GM21381 (cell line): Measurements from ENCODE around the gene CNTNAP1.

ENCODE experiments used
- ATAC-seq: cut with Tn5 transposase; IDR thresholded peaks from one replicate; pipeline ENCODE4 v1.9.1; 2021; ENCODE audit warnings: mild to moderate bottlenecking, moderate library complexity; ENCODE audit not compliant: unreplicated experiment

CNTNAP1 gene

DNA sequence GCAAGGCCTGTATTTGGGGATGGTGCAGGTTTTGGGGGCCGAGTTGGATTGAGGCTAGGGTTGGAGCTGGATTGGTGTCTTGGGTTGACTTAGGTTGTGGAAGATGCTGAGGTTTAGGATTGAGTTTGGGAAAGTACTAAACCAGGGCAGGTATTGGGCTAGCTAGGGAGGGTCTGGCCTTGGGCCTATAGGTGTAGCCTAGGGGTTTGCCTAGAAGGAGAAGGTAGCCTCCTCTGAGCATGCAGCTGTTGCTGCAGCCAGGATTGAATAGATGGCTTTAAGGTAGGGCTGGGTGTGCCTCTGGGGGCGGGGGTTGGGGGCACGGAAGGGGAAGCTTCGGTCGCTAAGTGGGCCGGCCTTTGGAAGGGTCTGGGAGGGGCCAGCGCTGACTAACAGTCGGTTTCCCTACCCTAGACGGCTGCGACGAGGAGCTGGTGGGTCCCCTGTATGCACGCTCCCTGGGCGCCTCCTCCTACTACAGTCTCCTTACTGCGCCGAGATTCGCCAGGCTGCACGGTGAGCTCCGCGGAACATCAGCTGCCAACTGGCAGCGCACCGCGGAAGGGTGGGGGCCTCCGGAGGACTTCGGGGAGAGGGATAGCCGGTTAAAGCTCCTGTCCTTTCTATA is 1.2 kb downstream of the CNTNAP1 start:
- no peak for ATAC-seq

GRCh38 chr17:42684929-42685556 is 2.7 kb downstream of the CNTNAP1 start:
- no peak for ATAC-seq

DNA sequence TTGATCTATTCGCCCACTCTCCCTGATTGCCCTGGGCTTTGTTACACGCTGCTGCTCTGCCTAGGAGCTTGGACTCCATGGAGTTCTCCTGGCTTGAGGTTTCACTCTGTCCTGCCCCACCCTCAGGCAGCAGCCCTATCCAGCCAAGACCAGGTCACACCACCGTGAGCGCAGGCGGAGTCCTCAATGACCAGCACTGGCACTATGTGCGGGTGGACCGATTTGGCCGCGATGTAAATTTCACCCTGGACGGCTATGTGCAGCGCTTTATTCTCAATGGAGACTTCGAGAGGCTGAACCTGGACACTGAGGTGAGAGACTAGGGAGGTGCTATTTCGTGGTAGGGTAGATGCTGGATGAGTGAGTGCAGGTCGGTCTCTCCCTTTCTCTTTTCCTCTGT is 3.5 kb downstream of the CNTNAP1 start:
- ATAC-seq: no peak

DNA sequence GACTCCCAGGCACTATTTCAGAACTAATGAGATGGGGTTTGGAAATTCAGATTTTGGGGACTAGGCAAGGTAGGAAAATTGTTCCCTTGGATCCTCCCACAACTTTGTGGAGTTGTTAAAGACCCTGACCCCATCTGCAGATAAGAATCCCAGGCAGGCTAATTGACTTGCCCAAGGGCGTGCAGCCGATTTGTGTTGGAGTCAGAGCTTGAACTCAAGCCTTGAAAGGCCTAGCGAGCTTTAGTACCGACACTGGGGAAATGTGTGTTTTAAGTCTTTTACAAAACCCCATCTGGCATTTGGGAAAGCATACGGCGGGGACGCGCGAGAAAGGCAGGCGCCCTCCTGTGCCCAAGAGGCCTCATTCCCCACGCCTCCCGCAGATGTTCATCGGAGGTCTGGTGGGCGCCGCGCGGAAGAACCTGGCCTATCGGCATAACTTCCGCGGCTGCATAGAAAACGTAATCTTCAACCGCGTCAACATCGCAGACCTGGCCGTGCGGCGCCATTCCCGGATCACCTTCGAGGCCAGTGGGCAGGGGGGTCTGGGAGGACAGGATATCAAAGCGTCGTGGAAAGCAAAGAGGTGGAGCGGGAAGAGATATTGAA is 4.3 kb downstream of the CNTNAP1 start:
- no peak for ATAC-seq

DNA sequence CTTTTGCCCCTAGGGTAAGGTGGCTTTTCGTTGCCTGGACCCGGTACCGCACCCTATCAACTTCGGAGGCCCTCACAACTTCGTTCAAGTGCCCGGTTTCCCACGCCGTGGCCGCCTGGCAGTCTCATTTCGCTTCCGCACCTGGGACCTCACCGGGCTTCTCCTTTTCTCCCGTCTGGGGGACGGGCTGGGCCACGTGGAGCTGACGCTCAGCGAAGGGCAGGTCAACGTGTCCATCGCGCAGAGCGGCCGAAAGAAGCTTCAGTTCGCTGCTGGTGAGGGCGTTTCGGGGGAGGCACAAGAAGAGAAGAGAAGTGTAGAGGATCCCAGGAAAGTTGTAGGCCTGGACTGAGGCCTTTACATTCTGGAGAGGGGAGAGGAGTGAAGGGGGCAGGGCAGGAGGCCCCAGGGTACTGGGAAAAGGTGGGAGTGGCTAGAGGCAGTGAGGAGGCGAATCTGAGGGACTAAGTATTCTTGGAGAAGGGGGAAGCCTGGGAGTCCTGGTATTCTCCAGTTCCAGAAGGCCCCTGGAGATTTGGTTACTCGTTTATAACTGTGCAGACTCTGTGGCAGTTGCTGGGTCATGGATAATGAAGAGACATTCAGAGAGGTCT is 5.5 kb downstream of the CNTNAP1 start:
- no peak for ATAC-seq

GRCh38 chr17:42690596-42690995 is 8.3 kb downstream of the CNTNAP1 start:
- no peak for ATAC-seq

DNA sequence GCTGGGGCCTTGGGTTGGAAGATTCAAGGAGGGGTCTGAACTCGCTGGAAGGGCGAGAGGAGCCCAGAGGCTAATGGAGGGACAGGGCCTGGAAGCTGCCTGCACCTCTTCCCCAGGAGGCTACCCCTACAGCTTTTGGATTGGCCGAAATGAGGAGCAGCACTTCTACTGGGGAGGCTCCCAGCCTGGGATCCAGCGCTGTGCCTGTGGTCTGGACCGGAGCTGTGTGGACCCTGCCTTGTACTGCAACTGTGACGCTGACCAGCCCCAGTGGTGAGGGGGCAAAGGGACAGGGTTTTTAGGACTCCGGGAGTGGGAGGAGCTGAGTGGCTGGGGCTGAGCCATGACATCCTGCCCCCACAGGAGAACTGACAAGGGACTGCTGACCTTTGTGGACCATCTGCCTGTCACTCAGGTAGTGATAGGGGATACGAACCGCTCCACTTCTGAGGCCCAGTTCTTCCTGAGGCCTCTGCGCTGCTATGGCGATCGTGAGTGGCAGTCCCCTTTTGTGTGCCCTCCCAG is 8.8 kb downstream of the CNTNAP1 start:
- ATAC-seq: no peak

DNA sequence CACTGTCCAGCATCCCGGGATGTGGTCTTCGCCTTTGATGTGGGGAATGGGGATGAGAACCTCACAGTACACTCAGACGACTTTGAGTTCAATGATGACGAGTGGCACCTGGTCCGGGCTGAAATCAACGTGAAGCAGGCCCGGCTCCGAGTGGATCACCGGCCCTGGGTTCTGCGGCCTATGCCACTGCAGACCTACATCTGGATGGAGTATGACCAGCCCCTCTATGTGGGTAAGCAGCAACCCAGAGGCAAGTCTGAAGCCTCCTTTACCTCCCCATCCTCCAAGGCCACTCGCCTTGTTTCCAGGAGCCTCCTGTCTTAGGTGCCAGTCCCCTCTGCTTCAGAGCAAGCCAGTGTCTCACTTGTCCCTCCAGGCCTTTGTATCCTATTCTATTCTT is 10.2 kb downstream of the CNTNAP1 start:
- ATAC-seq: no peak

- no peak for ATAC-seq
Observed at GRCh38 chr17:42694524-42694923, 12.2 kb downstream of the CNTNAP1 start.

- ATAC-seq: no peak
Observed at GRCh38 chr17:42695500-42695899, 13.2 kb downstream of the CNTNAP1 start.

GRCh38 chr17:42697108-42697811 is 14.9 kb downstream of the CNTNAP1 start:
- no peak for ATAC-seq

GRCh38 chr17:42698736-42699414 is 16.5 kb downstream of the CNTNAP1 start:
- ATAC-seq: no peak

GRCh38 chr17:42699415-42699740 is 17.0 kb downstream of the CNTNAP1 start:
- ATAC-seq: no peak

DNA sequence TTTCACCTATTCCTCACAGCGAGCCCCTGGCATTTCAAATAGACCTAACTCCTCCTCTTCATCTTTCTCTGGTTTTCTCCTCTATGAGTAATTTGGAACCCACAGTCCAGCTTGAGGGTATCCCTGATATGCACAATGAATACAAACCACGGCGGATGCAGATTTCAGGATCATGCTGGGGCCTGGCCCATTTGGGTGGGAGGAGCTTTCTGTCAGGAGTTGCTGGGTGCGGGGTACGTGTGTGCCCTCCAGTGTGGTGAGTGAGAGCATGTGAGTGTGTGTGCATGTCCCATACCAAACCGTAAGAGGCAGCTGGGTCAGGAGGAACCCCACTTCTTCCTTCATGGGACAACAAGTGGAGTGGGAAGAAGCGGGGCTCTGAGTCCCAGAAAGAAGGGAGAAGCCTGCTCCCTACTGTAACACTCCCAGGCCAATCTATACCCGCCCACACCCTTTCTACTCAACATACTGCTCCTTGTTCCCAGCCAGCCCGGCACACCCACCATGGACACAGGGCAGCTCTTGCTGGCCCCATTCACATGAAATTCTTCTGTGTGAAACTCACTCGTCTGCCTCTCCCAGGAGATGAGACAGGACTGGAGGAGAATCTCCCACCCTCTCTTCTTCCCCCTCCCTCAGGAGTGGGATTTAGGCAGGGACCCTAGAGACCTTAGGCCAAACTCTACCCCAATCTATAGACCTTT is 18.4 kb downstream of the CNTNAP1 start:
- ATAC-seq: no peak

- no peak for ATAC-seq
Observed at GRCh38 chr17:42702446-42702845, 20.1 kb downstream of the CNTNAP1 start.

- ATAC-seq: peak; percentile 18
Observed at GRCh38 chr17:42704490-42704836, 22.1 kb downstream of the CNTNAP1 start.

- peak; percentile 66 for ATAC-seq
Observed at GRCh38 chr17:42704837-42705494, 22.6 kb downstream of the CNTNAP1 start.

GRCh38 chr17:42706732-42707131 is 24.4 kb downstream of the CNTNAP1 start:
- no peak for ATAC-seq

GRCh38 chr17:42708588-42708987 is 26.3 kb downstream of the CNTNAP1 start:
- no peak for ATAC-seq

DNA sequence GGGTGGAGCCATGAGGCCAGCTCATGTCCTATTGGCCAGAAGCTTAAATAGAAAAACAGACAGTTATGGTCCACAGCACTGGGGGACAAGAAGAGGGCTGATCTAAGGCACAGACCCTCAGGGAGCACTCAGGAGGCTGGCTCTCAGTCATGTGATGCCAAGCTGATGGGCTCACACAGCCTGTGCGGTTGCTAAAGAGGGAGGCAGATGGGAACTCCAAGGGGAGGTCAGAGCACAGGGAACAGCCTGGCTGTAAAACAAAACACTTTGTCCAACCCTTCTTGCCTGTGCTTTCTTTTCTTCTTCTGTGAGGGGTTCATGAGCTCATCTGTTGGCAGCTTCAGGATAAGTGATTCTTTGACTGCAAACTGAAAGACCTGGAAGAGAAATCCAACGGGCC is 27.2 kb downstream of the CNTNAP1 start:
- no peak for ATAC-seq
